Transverse colon (tissue), 4 donors: ENCODE results near the gene OAS2. TPM values are rescaled to one million over a fixed set of nuclear protein-coding genes. Genes with fewer than 3 reads are reported as not detected.
"Not testable (repeated sequence)": the region's sequence is repeated elsewhere in the genome, so short reads cannot be mapped to it uniquely, and the experiment has no call there.

ENCODE experiments used
- DNase-seq: peaks from one replicate; pipeline ENCODE4 v3.0.0-alpha.2; 2019
- H3K27ac ChIP-seq, 4 donors: fragments of 200-600 bp; sonication (generic); 2 replicates each; pipeline ENCODE4 v1.5.1; 2016 to 2018; ENCODE audit warnings: inconsistent platforms in 4 of 4
- H3K27me3 ChIP-seq: fragments of 200-600 bp; sonication (generic); 2 replicates; pipeline ENCODE4 v1.5.1; 2017; ENCODE audit warnings: inconsistent platforms
- H3K36me3 ChIP-seq, 4 donors: fragments of 200-600 bp; sonication (generic); 2 replicates each; pipeline ENCODE4 v1.5.1; 2017 to 2019; ENCODE audit warnings: inconsistent platforms in 4 of 4
- H3K4me1 ChIP-seq, 4 donors: fragments of 200-600 bp; sonication (generic); 2 replicates each; pipeline ENCODE4 v1.5.1; 2017 to 2020; ENCODE audit warnings: inconsistent platforms in 4 of 4
- H3K4me3 ChIP-seq, 4 donors: fragments of 200-600 bp; sonication (generic); 1 replicate in 1 of 4; 2 replicates in 3 of 4; pipeline versions ENCODE4 v1.5.1 to v1.6.1; 2017 to 2019; ENCODE audit warnings: inconsistent platforms in 4 of 4
- H3K9me3 ChIP-seq, 2 donors: fragments of 200-600 bp; sonication (generic); 2 replicates each; pipeline ENCODE4 v1.5.1; 2017 to 2019; ENCODE audit warnings: inconsistent platforms in 2 of 2
- CTCF ChIP-seq, 5 experiments: fragments of 200-600 bp in 3 of 5; fragments of 450-650 bp in 2 of 5; sonication (generic) in 3 of 5; IDR thresholded peaks; 1 replicate in 2 of 5; 2 replicates in 3 of 5; pipeline ENCODE4 v1.5.1; 2016 to 2017; ENCODE audit warnings: antibody characterized with exemption in 5 of 5, inconsistent platforms in 3 of 5, mild to moderate bottlenecking in 2 of 5, moderate library complexity in 1 of 5
- EP300 ChIP-seq: sonication (generic); formaldehyde crosslinking; IDR thresholded peaks from one replicate; pipeline ENCODE4 v1.6.1; 2017; ENCODE audit warnings: antibody characterized with exemption, low read depth
- POLR2A ChIP-seq: fragments of 450-650 bp; IDR thresholded peaks from one replicate; pipeline ENCODE4 v1.6.1; 2016; ENCODE audit warnings: antibody characterized with exemption, mild to moderate bottlenecking, moderate library complexity
- POLR2AphosphoS5 ChIP-seq, 3 donors: sonication (generic); formaldehyde crosslinking; IDR thresholded peaks; one replicate each; pipeline ENCODE4 v1.6.1; 2016; ENCODE audit warnings: antibody characterized with exemption in 3 of 3
- WGBS, 2 donors: methylation state at CpG; one replicate each; pipeline ENCODE4 v1.1.5; 2018; ENCODE audit warnings: low coverage in 1 of 2; 5-methylcytosine and 5-hydroxymethylcytosine counted together
- in situ Hi-C, 4 donors: fragments of 200-750 bp; cut with MboI; loops; one replicate each; pipeline versions ENCODE4 v1.15.0 to v1.15.1; 2017; ENCODE audit warnings: low sequenced_read_pairs in 3 of 4, low pct_ligation_motif_present in 1 of 4, low pct_unique_long_range_greater_than_20kb in 1 of 4
- intact Hi-C: fragments of 100-400 bp; cut with DNase I; formaldehyde crosslinking; loops from one replicate; pipeline ENCODE4 v1.15.1; 2023; ENCODE audit warnings: low total_unique reads
- total RNA-seq, 4 donors: library from RNA; depleted of rRNA; stranded (reverse); fragments of >200 nt; gene quantifications; one replicate each; pipeline ENCODE4 v1.1.0, GENCODE V29; 2016

OAS2 gene
- total RNA-seq, 4 donors from 2014 or later, result 2.0 to 5.1 (median 3.5) TPM

GRCh38 chr12:112948806-112949205 is 29.5 kb upstream of the OAS2 start:
- 91 to 100% methylated on average over 1 to 7 of the region's 7 CpGs for WGBS, 2 donors
- H3K4me3 ChIP-seq, result no peak overlapping the region
- DNase-seq, result no peak
- H3K4me1 ChIP-seq, result no peaks in the 10 kb centered on the region
- peaks cover 0 to 20% (median 0%) of the 10 kb centered on the region in 4 donors for H3K36me3 ChIP-seq
- in situ Hi-C loops, result no loop called here
- intact Hi-C loops, result no loop called here
- H3K9me3 ChIP-seq, result peaks cover 0 to 5% of the 10 kb centered on the region in 2 donors
- TF ChIP-seq EP300 (no peak), POLR2AphosphoS5 (IDR thresholded peaks at IDR 0.05) (no peak), POLR2A (no peak), CTCF (IDR thresholded peaks at IDR 0.05) (no peak)
- no peak overlapping the region for H3K27ac ChIP-seq
- no peaks in the 10 kb centered on the region for H3K27me3 ChIP-seq

DNA sequence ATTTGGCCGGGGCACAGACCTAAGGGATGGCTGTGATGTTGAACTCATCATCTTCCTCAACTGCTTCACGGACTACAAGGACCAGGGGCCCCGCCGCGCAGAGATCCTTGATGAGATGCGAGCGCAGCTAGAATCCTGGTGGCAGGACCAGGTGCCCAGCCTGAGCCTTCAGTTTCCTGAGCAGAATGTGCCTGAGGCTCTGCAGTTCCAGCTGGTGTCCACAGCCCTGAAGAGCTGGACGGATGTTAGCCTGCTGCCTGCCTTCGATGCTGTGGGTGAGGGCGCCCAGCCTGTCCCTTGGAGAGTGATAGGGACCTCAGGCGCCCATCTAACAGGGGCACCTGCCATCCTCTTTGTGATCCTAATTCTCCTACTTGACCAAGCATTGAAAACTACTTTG is 27.6 kb upstream of the OAS2 start:
- in situ Hi-C loops (no loop called here), intact Hi-C loops (no loop called here)
- 91% methylated on average over 11 of the region's 11 CpGs; no CpG with 5 or more reads in 1 of the 2 donors for WGBS, 2 donors
- no peak for DNase-seq
- no peaks in the 10 kb centered on the region for H3K4me1 ChIP-seq
- no peak overlapping the region for H3K27ac ChIP-seq
- peaks cover 0 to 5% of the 10 kb centered on the region in 2 donors for H3K9me3 ChIP-seq
- no peaks in the 10 kb centered on the region for H3K27me3 ChIP-seq
- peaks cover 0 to 20% (median 0%) of the 10 kb centered on the region in 4 donors for H3K36me3 ChIP-seq
- TF ChIP-seq POLR2A, result no peak
- TF ChIP-seq CTCF (IDR thresholded peaks at IDR 0.05), result no peak
- TF ChIP-seq POLR2AphosphoS5 (IDR thresholded peaks at IDR 0.05), result no peak
- no peak for TF ChIP-seq EP300
- no peak overlapping the region for H3K4me3 ChIP-seq

GRCh38 chr12:112957125-112957524 is 21.2 kb upstream of the OAS2 start:
- H3K27me3 ChIP-seq, H3K9me3 ChIP-seq, H3K27ac ChIP-seq, DNase-seq, H3K4me3 ChIP-seq, in situ Hi-C loops, H3K4me1 ChIP-seq, intact Hi-C loops: not testable (repeated sequence)
- peaks cover 0 to 13% (median 0%) of the 10 kb centered on the region in 4 donors for H3K36me3 ChIP-seq
- WGBS, 2 donors, result 90 to 92% methylated on average over 4 of the region's 4 CpGs

- Histone ChIP-seq H3K36me3 (peaks cover 0 to 14% (median 3%) of the 10 kb centered on the region in 4 donors), H3K27ac (no peak overlapping the region), H3K27me3 (no peaks in the 10 kb centered on the region), H3K4me3 (no peak overlapping the region), H3K4me1 (no peaks in the 10 kb centered on the region), H3K9me3 (no peaks in the 10 kb centered on the region)
- intact Hi-C loops, result no loop called here
- no peak for TF ChIP-seq POLR2AphosphoS5 (IDR thresholded peaks at IDR 0.05)
- TF ChIP-seq POLR2A, result no peak
- TF ChIP-seq CTCF (IDR thresholded peaks at IDR 0.05), result no peak
- no peak for TF ChIP-seq EP300
- WGBS, 2 donors, result 83 to 100% methylated on average over 1 to 7 of the region's 7 CpGs
- in situ Hi-C loops, result no loop called here
- no peak for DNase-seq
Measured at GRCh38 chr12:112961074-112961473, 17.2 kb upstream of the OAS2 start.

DNA sequence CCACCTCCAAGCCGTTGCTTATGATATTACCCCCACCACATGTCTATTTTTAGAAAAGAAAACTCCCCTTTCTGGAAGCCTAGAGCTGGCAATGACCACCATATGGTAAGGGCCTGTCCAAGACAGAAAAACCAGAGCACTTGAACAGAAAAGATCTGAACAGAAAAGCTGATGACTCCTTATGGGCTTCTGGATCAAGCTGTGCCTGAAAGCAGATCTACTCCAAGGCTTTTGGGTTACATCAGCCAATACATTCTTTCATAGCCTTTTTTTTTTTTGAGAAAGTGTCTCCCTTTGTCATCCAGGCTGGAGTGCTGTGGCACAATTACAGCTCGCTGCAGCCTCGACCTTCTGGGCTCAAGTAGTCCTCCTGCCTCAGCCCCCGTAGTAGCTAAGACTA is 16.8 kb upstream of the OAS2 start:
- H3K27ac ChIP-seq, result no peak overlapping the region
- in situ Hi-C loops (no loop called here), intact Hi-C loops (no loop called here)
- no peak for TF ChIP-seq EP300
- no peak for TF ChIP-seq POLR2AphosphoS5 (IDR thresholded peaks at IDR 0.05)
- TF ChIP-seq CTCF (IDR thresholded peaks at IDR 0.05), result no peak
- no peak for TF ChIP-seq POLR2A
- H3K27me3 ChIP-seq, result no peaks in the 10 kb centered on the region
- no peak for DNase-seq
- peaks cover 0 to 14% (median 3%) of the 10 kb centered on the region in 4 donors for H3K36me3 ChIP-seq
- 80 to 84% methylated on average over 1 to 4 of the region's 4 CpGs for WGBS, 2 donors
- no peaks in the 10 kb centered on the region for H3K4me1 ChIP-seq
- no peaks in the 10 kb centered on the region for H3K9me3 ChIP-seq
- H3K4me3 ChIP-seq, result no peak overlapping the region
